ENCODE measurements around the gene MEGF8.

DNA sequence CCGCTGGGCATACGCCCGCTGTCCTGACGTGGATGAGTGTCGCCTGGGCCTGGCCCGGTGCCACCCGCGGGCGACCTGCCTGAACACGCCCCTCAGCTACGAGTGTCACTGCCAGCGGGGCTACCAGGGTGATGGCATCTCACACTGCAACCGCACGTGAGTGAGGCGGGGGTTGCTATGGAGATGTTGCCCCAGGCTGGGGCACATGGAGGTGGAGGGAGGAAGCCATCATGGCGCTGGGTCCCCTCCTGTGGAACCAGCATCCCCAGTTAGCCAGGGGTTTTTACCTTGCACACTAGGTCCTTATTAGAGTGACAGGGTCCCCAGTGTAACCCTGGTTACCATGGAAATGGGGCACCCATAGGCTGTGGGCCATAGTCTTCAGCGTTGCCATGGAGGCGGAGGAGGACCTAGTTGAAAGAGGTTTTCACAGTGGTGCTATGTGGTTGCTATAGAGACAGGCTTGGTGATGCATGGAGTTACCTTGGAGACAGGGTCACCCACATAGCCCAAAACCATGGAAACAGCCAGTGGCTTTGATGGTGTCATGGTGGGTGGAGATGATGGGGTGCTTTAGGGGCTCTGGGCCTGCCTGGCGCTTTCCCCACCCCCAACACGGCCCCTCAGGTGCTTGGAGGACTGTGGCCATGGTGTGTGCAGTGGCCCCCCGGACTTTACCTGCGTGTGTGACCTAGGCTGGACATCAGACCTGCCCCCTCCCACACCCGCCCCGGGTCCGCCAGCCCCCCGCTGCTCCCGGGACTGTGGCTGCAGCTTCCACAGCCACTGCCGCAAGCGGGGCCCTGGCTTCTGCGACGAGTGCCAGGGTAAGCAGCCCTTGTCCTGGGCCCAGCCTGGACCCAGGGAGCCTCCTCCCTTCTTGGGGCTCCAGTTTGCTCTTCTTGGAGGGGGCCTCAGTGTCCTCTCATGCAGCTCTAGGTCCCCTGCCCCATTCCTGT lies 27.1 kb downstream of the MEGF8 start:
- TF ChIP-seq, protein P1, sequence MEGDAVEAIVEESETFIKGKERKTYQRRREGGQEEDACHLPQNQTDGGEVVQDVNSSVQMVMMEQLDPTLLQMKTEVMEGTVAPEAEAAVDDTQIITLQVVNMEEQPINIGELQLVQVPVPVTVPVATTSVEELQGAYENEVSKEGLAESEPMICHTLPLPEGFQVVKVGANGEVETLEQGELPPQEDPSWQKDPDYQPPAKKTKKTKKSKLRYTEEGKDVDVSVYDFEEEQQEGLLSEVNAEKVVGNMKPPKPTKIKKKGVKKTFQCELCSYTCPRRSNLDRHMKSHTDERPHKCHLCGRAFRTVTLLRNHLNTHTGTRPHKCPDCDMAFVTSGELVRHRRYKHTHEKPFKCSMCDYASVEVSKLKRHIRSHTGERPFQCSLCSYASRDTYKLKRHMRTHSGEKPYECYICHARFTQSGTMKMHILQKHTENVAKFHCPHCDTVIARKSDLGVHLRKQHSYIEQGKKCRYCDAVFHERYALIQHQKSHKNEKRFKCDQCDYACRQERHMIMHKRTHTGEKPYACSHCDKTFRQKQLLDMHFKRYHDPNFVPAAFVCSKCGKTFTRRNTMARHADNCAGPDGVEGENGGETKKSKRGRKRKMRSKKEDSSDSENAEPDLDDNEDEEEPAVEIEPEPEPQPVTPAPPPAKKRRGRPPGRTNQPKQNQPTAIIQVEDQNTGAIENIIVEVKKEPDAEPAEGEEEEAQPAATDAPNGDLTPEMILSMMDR (IDR thresholded peaks at IDR 0.05; ENCODE audit: poor library complexity, severe bottlenecking) = no peak
- TF ChIP-seq EZH2 (IDR thresholded peaks at IDR 0.05; ENCODE audit: borderline replicate concordance, insufficient read depth, low read length, poor library complexity, severe bottlenecking) (no peak), TAF1 (IDR thresholded peaks at IDR 0.05; ENCODE audit: low read depth) (peak; percentile 44), MXI1 (conservative IDR thresholded peaks at IDR 0.05; ENCODE audit: poor library complexity, severe bottlenecking) (peak; percentile 97), EP300 (conservative IDR thresholded peaks at IDR 0.05; ENCODE audit: poor library complexity, severe bottlenecking) (peak; percentile 97), RAD21 (conservative IDR thresholded peaks at IDR 0.05) (peak; percentile 18)
- TF ChIP-seq, protein P2, sequence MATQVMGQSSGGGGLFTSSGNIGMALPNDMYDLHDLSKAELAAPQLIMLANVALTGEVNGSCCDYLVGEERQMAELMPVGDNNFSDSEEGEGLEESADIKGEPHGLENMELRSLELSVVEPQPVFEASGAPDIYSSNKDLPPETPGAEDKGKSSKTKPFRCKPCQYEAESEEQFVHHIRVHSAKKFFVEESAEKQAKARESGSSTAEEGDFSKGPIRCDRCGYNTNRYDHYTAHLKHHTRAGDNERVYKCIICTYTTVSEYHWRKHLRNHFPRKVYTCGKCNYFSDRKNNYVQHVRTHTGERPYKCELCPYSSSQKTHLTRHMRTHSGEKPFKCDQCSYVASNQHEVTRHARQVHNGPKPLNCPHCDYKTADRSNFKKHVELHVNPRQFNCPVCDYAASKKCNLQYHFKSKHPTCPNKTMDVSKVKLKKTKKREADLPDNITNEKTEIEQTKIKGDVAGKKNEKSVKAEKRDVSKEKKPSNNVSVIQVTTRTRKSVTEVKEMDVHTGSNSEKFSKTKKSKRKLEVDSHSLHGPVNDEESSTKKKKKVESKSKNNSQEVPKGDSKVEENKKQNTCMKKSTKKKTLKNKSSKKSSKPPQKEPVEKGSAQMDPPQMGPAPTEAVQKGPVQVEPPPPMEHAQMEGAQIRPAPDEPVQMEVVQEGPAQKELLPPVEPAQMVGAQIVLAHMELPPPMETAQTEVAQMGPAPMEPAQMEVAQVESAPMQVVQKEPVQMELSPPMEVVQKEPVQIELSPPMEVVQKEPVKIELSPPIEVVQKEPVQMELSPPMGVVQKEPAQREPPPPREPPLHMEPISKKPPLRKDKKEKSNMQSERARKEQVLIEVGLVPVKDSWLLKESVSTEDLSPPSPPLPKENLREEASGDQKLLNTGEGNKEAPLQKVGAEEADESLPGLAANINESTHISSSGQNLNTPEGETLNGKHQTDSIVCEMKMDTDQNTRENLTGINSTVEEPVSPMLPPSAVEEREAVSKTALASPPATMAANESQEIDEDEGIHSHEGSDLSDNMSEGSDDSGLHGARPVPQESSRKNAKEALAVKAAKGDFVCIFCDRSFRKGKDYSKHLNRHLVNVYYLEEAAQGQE (IDR thresholded peaks at IDR 0.05; ENCODE audit: borderline replicate concordance) = no peak

Data from neural cell (in vitro differentiated cells).